ENCODE data around the gene UST.

DNA sequence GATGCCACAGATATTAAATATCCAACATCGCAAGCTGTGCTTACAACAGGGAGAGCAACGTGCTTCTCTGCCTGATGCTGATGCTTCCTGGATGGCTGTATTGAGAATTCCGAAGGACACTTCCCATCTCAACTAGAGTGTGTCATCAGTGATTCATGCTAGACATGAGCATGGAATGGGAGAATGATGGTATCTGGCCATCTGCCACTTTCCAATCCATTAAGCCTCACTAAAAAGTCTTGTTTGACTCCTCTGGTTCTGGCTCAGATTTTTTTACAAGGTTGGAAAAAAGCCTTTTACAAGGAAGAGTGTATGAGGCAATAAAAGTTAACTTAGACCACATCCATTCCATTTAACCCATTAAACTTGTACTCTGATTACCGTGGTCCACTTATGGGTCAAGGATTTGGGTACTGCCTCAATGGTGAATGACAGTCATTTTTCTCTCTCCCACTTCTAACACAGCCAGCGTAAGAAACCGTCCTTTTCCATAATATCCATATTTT lies 265.3 kb downstream of the UST start:
- TF ChIP-seq, protein P1, sequence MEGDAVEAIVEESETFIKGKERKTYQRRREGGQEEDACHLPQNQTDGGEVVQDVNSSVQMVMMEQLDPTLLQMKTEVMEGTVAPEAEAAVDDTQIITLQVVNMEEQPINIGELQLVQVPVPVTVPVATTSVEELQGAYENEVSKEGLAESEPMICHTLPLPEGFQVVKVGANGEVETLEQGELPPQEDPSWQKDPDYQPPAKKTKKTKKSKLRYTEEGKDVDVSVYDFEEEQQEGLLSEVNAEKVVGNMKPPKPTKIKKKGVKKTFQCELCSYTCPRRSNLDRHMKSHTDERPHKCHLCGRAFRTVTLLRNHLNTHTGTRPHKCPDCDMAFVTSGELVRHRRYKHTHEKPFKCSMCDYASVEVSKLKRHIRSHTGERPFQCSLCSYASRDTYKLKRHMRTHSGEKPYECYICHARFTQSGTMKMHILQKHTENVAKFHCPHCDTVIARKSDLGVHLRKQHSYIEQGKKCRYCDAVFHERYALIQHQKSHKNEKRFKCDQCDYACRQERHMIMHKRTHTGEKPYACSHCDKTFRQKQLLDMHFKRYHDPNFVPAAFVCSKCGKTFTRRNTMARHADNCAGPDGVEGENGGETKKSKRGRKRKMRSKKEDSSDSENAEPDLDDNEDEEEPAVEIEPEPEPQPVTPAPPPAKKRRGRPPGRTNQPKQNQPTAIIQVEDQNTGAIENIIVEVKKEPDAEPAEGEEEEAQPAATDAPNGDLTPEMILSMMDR (IDR thresholded peaks at IDR 0.05; ENCODE audit: poor library complexity): no peak
- no peak for TF ChIP-seq EZH2 (IDR thresholded peaks at IDR 0.05; ENCODE audit: borderline replicate concordance)
- no peak for TF ChIP-seq EZH2phosphoT487 (IDR thresholded peaks at IDR 0.05; ENCODE audit: low read depth, severe bottlenecking, unreplicated experiment)
